Measurements from ENCODE around the gene PHF5A.
A peak's percentile ranks its signal among the peaks of the same experiment; 100 is the strongest.

PHF5A gene

GRCh38 chr22:41459431-41459830, 9.1 kb downstream of the PHF5A start:
- Histone ChIP-seq H3K27me3 (no peaks in the 10 kb centered on the region), H3K36me3 (peaks cover 82% of the 10 kb centered on the region), H3K9me3 (no peaks in the 10 kb centered on the region), H3K4me2 (no peak overlapping the region), H3K4me3 (no peak overlapping the region), H3K9ac (no peak overlapping the region), H4K20me1 (peaks cover 15% of the 10 kb centered on the region; the same call in 1 of the 2 replicates), H3K4me1 (peaks cover 14% of the 10 kb centered on the region), H3K27ac (no peak overlapping the region)
- no peak for TF ChIP-seq Cebpa-rat (IDR thresholded peaks at IDR 0.05)

GRCh38 chr22:41458161-41458728, 10.2 kb downstream of the PHF5A start:
- no peaks in the 10 kb centered on the region for H3K27me3 ChIP-seq
- H3K4me1 ChIP-seq, result peaks cover 14% of the 10 kb centered on the region
- peaks cover 15% of the 10 kb centered on the region; the same call in 1 of the 2 replicates for H4K20me1 ChIP-seq
- H3K36me3 ChIP-seq, result peaks cover 70% of the 10 kb centered on the region
- H3K9ac ChIP-seq, result peak overlapping the region; percentile 9; the same call in 1 of the 2 replicates
- no peak overlapping the region for H3K27ac ChIP-seq
- no peaks in the 10 kb centered on the region for H3K9me3 ChIP-seq
- H3K4me2 ChIP-seq, result peak overlapping the region; percentile 53
- H3K4me3 ChIP-seq, result no peak overlapping the region
- TF ChIP-seq Cebpa-rat (IDR thresholded peaks at IDR 0.05), result no peak

- Histone ChIP-seq H3K27ac (peak overlapping the region; percentile 96), H3K4me3 (peak overlapping the region; percentile 98), H3K9me3 (no peaks in the 10 kb centered on the region), H3K4me2 (peak overlapping the region; percentile 86), H3K27me3 (no peaks in the 10 kb centered on the region), H3K4me1 (peaks cover 30% of the 10 kb centered on the region), H4K20me1 (peaks cover 23% of the 10 kb centered on the region), H3K9ac (peak overlapping the region; percentile 92), H3K36me3 (peaks cover 4% of the 10 kb centered on the region)
- TF ChIP-seq Cebpa-rat (IDR thresholded peaks at IDR 0.05), result no peak
Measured at GRCh38 chr22:41448189-41448808, 20.2 kb downstream of the PHF5A start.

GRCh38 chr22:41447435-41448188, 20.9 kb downstream of the PHF5A start:
- Histone ChIP-seq H4K20me1 (peaks cover 29% of the 10 kb centered on the region), H3K36me3 (peaks cover 11% of the 10 kb centered on the region), H3K4me2 (peak overlapping the region; percentile 86), H3K27me3 (no peaks in the 10 kb centered on the region), H3K27ac (peak overlapping the region; percentile 96), H3K4me3 (peak overlapping the region; percentile 98), H3K4me1 (peaks cover 37% of the 10 kb centered on the region), H3K9ac (peak overlapping the region; percentile 92), H3K9me3 (no peaks in the 10 kb centered on the region)
- no peak for TF ChIP-seq Cebpa-rat (IDR thresholded peaks at IDR 0.05)

GRCh38 chr22:41446639-41447434, 21.7 kb downstream of the PHF5A start, which contains the start of gene TOB2:
TOB2 (minus strand) TSS chr22:41446801; CDS start chr22:41437345, 9,456 bp downstream.
- Histone ChIP-seq H3K27ac (peak within 1 kb of the TSS; percentile 96), H3K4me1 (peaks cover 45% of the 10 kb centered on the region), H3K4me2 (peak within 1 kb of the TSS; percentile 86), H3K9ac (peak within 1 kb of the TSS; percentile 92), H3K9me3 (no peaks in the 10 kb centered on the region), H3K27me3 (no peaks in the 10 kb centered on the region), H4K20me1 (peaks cover 37% of the 10 kb centered on the region), H3K4me3 (peak within 1 kb of the TSS; percentile 98), H3K36me3 (peaks cover 18% of the 10 kb centered on the region)
- TF ChIP-seq Cebpa-rat (IDR thresholded peaks at IDR 0.05), result no peak

- TF ChIP-seq Cebpa-rat (IDR thresholded peaks at IDR 0.05), result no peak
- Histone ChIP-seq H4K20me1 (peaks cover 45% of the 10 kb centered on the region), H3K9me3 (no peaks in the 10 kb centered on the region), H3K4me2 (peak overlapping the region; percentile 86), H3K9ac (peak overlapping the region; percentile 92), H3K4me1 (peaks cover 52% of the 10 kb centered on the region), H3K27ac (peak overlapping the region; percentile 96), H3K36me3 (peaks cover 26% of the 10 kb centered on the region), H3K27me3 (no peaks in the 10 kb centered on the region), H3K4me3 (peak overlapping the region; percentile 98)
Measured at GRCh38 chr22:41446057-41446501, 22.4 kb downstream of the PHF5A start.

GRCh38 chr22:41445129-41446056, 23.1 kb downstream of the PHF5A start:
- peaks cover 33% of the 10 kb centered on the region for H3K36me3 ChIP-seq
- H3K9ac ChIP-seq, result peak overlapping the region; percentile 92
- TF ChIP-seq Cebpa-rat (IDR thresholded peaks at IDR 0.05), result no peak

GRCh38 chr22:41444360-41445128, 23.9 kb downstream of the PHF5A start:
- Histone ChIP-seq H3K4me3 (peak overlapping the region; percentile 98), H3K9ac (peak overlapping the region; percentile 92), H3K36me3 (peaks cover 41% of the 10 kb centered on the region), H4K20me1 (peaks cover 60% of the 10 kb centered on the region), H3K4me2 (peak overlapping the region; percentile 86), H3K27ac (peak overlapping the region; percentile 96), H3K4me1 (peaks cover 54% of the 10 kb centered on the region), H3K9me3 (no peaks in the 10 kb centered on the region), H3K27me3 (no peaks in the 10 kb centered on the region)
- no peak for TF ChIP-seq Cebpa-rat (IDR thresholded peaks at IDR 0.05)

More at GRCh38 chr22:41445129-41446056, 23.1 kb downstream of the PHF5A start:
- H3K4me2 ChIP-seq, result peak overlapping the region; percentile 86
- no peaks in the 10 kb centered on the region for H3K27me3 ChIP-seq
- H3K4me1 ChIP-seq, result peaks cover 54% of the 10 kb centered on the region
- peak overlapping the region; percentile 98 for H3K4me3 ChIP-seq
- peaks cover 52% of the 10 kb centered on the region for H4K20me1 ChIP-seq
- H3K9me3 ChIP-seq, result no peaks in the 10 kb centered on the region
- peak overlapping the region; percentile 96 for H3K27ac ChIP-seq
